Activated CD4-positive, alpha-beta T cell treated with anti-CD3 and anti-CD28 coated beads for 36 hours (primary cell): Measurements from ENCODE around the gene IRX4. TPM values are rescaled to one million over a fixed set of nuclear protein-coding genes. Genes with fewer than 3 reads are reported as not detected.

Source experiments
- ATAC-seq: fragments of 200-7000 bp; cut with Tn5 transposase; one replicate; pipeline ENCODE4 v1.10.0; 2021; ENCODE audit warnings: mild to moderate bottlenecking, moderate library complexity
- CTCF ChIA-PET: fragments of 350-600 bp; sonication (Branson Sonifier 250); formaldehyde crosslinking; loops from one replicate; lab custom pipeline; 2021; ENCODE audit warnings: antibody characterized with exemption; lab: Charles Lee
- POLR2A ChIA-PET: fragments of 350-600 bp; sonication (Branson Sonifier 250); formaldehyde crosslinking; loops from one replicate; lab custom pipeline; 2021; ENCODE audit warnings: antibody characterized with exemption, inconsistent platforms; lab: Charles Lee
- DNase-seq: peaks from one replicate; pipeline ENCODE4 v3.0.0-alpha.2; 2020
- H3K27ac Mint-ChIP-seq: one replicate; pipeline ENCODE4 v1.8.0; 2021; ENCODE audit warnings: mixed read lengths
- H3K27me3 Mint-ChIP-seq: one replicate; pipeline ENCODE4 v1.8.0; 2021; ENCODE audit warnings: mixed read lengths
- H3K36me3 Mint-ChIP-seq: one replicate; pipeline ENCODE4 v1.8.0; 2021; ENCODE audit warnings: low read depth, mixed read lengths
- H3K4me1 Mint-ChIP-seq: one replicate; pipeline ENCODE4 v1.8.0; 2021; ENCODE audit warnings: mixed read lengths
- H3K4me3 Mint-ChIP-seq: one replicate; pipeline ENCODE4 v1.8.0; 2021; ENCODE audit warnings: mild to moderate bottlenecking, moderate library complexity, mixed read lengths
- H3K9me3 Mint-ChIP-seq: one replicate; pipeline ENCODE4 v1.8.0; 2021; ENCODE audit warnings: low read depth, mixed read lengths
- intact Hi-C, 2 experiments: fragments of 100-400 bp; cut with DNase I in 1 of 2; cut with micrococcal nuclease in 1 of 2; formaldehyde crosslinking; loops; one replicate each; pipeline versions ENCODE4 v1.14.2 to v1.15.1; 2022 to 2024; cut with DNase I, micrococcal nuclease
- total RNA-seq, 2 experiments: library from RNA; stranded (reverse); gene quantifications; one replicate each; pipeline ENCODE4 v1.2.3, GENCODE V29; 2021

Gene IRX4
- total RNA-seq, 2 experiments from 2014 or later = not detected

- Mint-ChIP-seq H3K9me3 (peaks cover 2% of the 10 kb centered on the region), H3K4me3 (no peak overlapping the region), H3K27me3 (peaks cover 23% of the 10 kb centered on the region), H3K4me1 (no peaks in the 10 kb centered on the region), H3K27ac (no peak overlapping the region), H3K36me3 (no peaks in the 10 kb centered on the region)
- DNase-seq (no peak), ATAC-seq (no peak)
- CTCF ChIA-PET = interaction anchor here (0.7 kb wide), 1 partner anchor 1729 kb away, joined by 3 read pairs; no protein-coding TSS in a partner anchor
- POLR2A ChIA-PET = no interaction called here
- intact Hi-C loops = no loop called here
These were observed 14.7 kb upstream of the IRX4 start for GRCh38 chr5:1897386-1897785.

GRCh38 chr5:1896602-1897376, 14.1 kb upstream of the IRX4 start:
- Mint-ChIP-seq H3K27ac (no peak overlapping the region), H3K4me3 (no peak overlapping the region), H3K9me3 (peaks cover under 1% of the 10 kb centered on the region), H3K4me1 (no peaks in the 10 kb centered on the region), H3K27me3 (peaks cover 19% of the 10 kb centered on the region), H3K36me3 (no peaks in the 10 kb centered on the region)
- ATAC-seq = no peak
- no peak for DNase-seq
- ChIA-PET CTCF (interaction anchor here (1.1 kb wide), 1 partner anchor 10 kb away, joined by 3 read pairs; no protein-coding TSS in a partner anchor), POLR2A (no interaction called here)
- intact Hi-C loops = no loop called here

- Mint-ChIP-seq H3K4me3 (no peak overlapping the region), H3K27me3 (peaks cover 15% of the 10 kb centered on the region), H3K36me3 (no peaks in the 10 kb centered on the region), H3K9me3 (no peaks in the 10 kb centered on the region), H3K4me1 (no peaks in the 10 kb centered on the region), H3K27ac (no peak overlapping the region)
- ChIA-PET CTCF (interaction anchor here (1.1 kb wide), 1 partner anchor 9 kb away, joined by 3 read pairs; no protein-coding TSS in a partner anchor), POLR2A (no interaction called here)
- ATAC-seq (no peak), DNase-seq (no peak)
- intact Hi-C loops = no loop called here
These were observed 13.2 kb upstream of the IRX4 start for GRCh38 chr5:1895739-1896420.

GRCh38 chr5:1894243-1894642, 11.5 kb upstream of the IRX4 start:
- ATAC-seq = no peak
- Mint-ChIP-seq H3K27ac (no peak overlapping the region), H3K4me3 (no peak overlapping the region), H3K36me3 (no peaks in the 10 kb centered on the region), H3K9me3 (no peaks in the 10 kb centered on the region), H3K4me1 (no peaks in the 10 kb centered on the region), H3K27me3 (peaks cover 14% of the 10 kb centered on the region)
- POLR2A ChIA-PET = no interaction called here
- intact Hi-C loops = no loop called here
- no peak for DNase-seq
- CTCF ChIA-PET = no interaction called here

- ChIA-PET POLR2A (no interaction called here), CTCF (no interaction called here)
- no peak for ATAC-seq
- Mint-ChIP-seq H3K27ac (no peak overlapping the region), H3K9me3 (no peaks in the 10 kb centered on the region), H3K4me1 (no peaks in the 10 kb centered on the region), H3K27me3 (peaks cover 18% of the 10 kb centered on the region), H3K36me3 (no peaks in the 10 kb centered on the region), H3K4me3 (no peak overlapping the region)
- intact Hi-C loops = no loop called here
- no peak for DNase-seq
These were observed 11.0 kb upstream of the IRX4 start for GRCh38 chr5:1893754-1894153.

GRCh38 chr5:1892685-1893445, 10.1 kb upstream of the IRX4 start:
- Mint-ChIP-seq H3K4me1 (no peaks in the 10 kb centered on the region), H3K27ac (no peak overlapping the region), H3K36me3 (no peaks in the 10 kb centered on the region), H3K9me3 (no peaks in the 10 kb centered on the region), H3K27me3 (peaks cover 20% of the 10 kb centered on the region), H3K4me3 (no peak overlapping the region)
- intact Hi-C loops = no loop called here
- POLR2A ChIA-PET = no interaction called here
- no peak for ATAC-seq
- no peak for DNase-seq
- CTCF ChIA-PET = no interaction called here

- Mint-ChIP-seq H3K27me3 (peaks cover 20% of the 10 kb centered on the region), H3K9me3 (no peaks in the 10 kb centered on the region), H3K27ac (no peak overlapping the region), H3K36me3 (no peaks in the 10 kb centered on the region), H3K4me3 (no peak overlapping the region), H3K4me1 (no peaks in the 10 kb centered on the region)
- intact Hi-C loops = no loop called here
- no peak for DNase-seq
- CTCF ChIA-PET = no interaction called here
- ATAC-seq = no peak
- POLR2A ChIA-PET = no interaction called here
These were observed 9.5 kb upstream of the IRX4 start for GRCh38 chr5:1892211-1892610.

GRCh38 chr5:1891391-1891790, 8.7 kb upstream of the IRX4 start:
- Mint-ChIP-seq H3K27ac (no peak overlapping the region), H3K27me3 (peaks cover 20% of the 10 kb centered on the region), H3K9me3 (no peaks in the 10 kb centered on the region), H3K4me1 (no peaks in the 10 kb centered on the region), H3K4me3 (no peak overlapping the region), H3K36me3 (no peaks in the 10 kb centered on the region)
- POLR2A ChIA-PET = no interaction called here
- DNase-seq = no peak
- intact Hi-C loops = no loop called here
- ATAC-seq = no peak
- CTCF ChIA-PET = interaction anchor here (0.8 kb wide), 1 partner anchor 187 kb away, joined by 3 read pairs; no protein-coding TSS in a partner anchor

- CTCF ChIA-PET = no interaction called here
- Mint-ChIP-seq H3K36me3 (no peaks in the 10 kb centered on the region), H3K4me3 (no peak overlapping the region), H3K27me3 (peaks cover 22% of the 10 kb centered on the region), H3K9me3 (no peaks in the 10 kb centered on the region), H3K27ac (no peak overlapping the region), H3K4me1 (no peaks in the 10 kb centered on the region)
- DNase-seq (no peak), ATAC-seq (no peak)
- intact Hi-C loops = no loop called here
- POLR2A ChIA-PET = no interaction called here
These were observed 7.6 kb upstream of the IRX4 start for GRCh38 chr5:1890296-1890695.

GRCh38 chr5:1889321-1890065, 6.8 kb upstream of the IRX4 start:
- POLR2A ChIA-PET = no interaction called here
- Mint-ChIP-seq H3K27me3 (peaks cover 26% of the 10 kb centered on the region), H3K27ac (no peak overlapping the region), H3K4me3 (no peak overlapping the region), H3K9me3 (no peaks in the 10 kb centered on the region), H3K4me1 (no peaks in the 10 kb centered on the region), H3K36me3 (no peaks in the 10 kb centered on the region)
- CTCF ChIA-PET = interaction anchor here (0.6 kb wide), 1 partner anchor 32 kb away, joined by 3 read pairs; no protein-coding TSS in a partner anchor
- ATAC-seq (no peak), DNase-seq (no peak)
- intact Hi-C loops = no loop called here
